Measurements from ENCODE around the gene GPR150. TPM values are rescaled to one million over a fixed set of nuclear protein-coding genes. Genes with fewer than 3 reads are reported as not detected.

GPR150 gene
- under 1 TPM; 0.27 to 0.52 TPM for total RNA-seq

DNA sequence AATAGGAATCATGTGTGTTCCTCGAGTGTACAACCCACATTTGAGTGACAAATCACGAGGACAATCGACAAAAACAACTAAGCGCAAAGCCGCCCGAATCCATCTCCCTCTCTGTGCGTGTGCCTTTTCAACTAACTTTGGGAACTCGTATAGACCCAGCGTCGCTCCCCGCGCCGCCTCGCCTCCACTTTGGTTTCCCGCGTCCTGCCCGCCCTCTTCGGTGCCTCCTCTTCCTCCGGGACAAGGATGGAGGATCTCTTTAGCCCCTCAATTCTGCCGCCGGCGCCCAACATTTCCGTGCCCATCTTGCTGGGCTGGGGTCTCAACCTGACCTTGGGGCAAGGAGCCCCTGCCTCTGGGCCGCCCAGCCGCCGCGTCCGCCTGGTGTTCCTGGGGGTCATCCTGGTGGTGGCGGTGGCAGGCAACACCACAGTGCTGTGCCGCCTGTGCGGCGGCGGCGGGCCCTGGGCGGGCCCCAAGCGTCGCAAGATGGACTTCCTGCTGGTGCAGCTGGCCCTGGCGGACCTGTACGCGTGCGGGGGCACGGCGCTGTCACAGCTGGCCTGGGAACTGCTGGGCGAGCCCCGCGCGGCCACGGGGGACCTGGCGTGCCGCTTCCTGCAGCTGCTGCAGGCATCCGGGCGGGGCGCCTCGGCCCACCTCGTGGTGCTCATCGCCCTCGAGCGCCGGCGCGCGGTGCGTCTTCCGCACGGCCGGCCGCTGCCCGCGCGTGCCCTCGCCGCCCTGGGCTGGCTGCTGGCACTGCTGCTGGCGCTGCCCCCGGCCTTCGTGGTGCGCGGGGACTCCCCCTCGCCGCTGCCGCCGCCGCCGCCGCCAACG lies at the start of gene GPR150:
Gene GPR150, plus strand, starts transcription at position 58 of the 840 bp plus-strand sequence. Its CDS starts 189 bp downstream, at position 247.
- H3K27ac ChIP-seq: no peak within 1 kb of the TSS

GRCh38 chr5:95572016-95572415 lies 47.9 kb upstream of the GPR150 start:
- TF ChIP-seq, protein P1, sequence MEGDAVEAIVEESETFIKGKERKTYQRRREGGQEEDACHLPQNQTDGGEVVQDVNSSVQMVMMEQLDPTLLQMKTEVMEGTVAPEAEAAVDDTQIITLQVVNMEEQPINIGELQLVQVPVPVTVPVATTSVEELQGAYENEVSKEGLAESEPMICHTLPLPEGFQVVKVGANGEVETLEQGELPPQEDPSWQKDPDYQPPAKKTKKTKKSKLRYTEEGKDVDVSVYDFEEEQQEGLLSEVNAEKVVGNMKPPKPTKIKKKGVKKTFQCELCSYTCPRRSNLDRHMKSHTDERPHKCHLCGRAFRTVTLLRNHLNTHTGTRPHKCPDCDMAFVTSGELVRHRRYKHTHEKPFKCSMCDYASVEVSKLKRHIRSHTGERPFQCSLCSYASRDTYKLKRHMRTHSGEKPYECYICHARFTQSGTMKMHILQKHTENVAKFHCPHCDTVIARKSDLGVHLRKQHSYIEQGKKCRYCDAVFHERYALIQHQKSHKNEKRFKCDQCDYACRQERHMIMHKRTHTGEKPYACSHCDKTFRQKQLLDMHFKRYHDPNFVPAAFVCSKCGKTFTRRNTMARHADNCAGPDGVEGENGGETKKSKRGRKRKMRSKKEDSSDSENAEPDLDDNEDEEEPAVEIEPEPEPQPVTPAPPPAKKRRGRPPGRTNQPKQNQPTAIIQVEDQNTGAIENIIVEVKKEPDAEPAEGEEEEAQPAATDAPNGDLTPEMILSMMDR (IDR thresholded peaks at IDR 0.05): no peak
- H3K4me1 ChIP-seq: no peaks in the 10 kb centered on the region
- no peaks in the 10 kb centered on the region for H3K27me3 ChIP-seq
- DNase-seq: no peak
- H3K36me3 ChIP-seq: no peaks in the 10 kb centered on the region
- no peak overlapping the region for H3K4me3 ChIP-seq
- H3K9me3 ChIP-seq: no peaks in the 10 kb centered on the region
- H3K27ac ChIP-seq: no peak overlapping the region
- no peak overlapping the region for H3K9ac ChIP-seq (ENCODE audit: low read depth in 2 of 2, low read length in 2 of 2)
- intact Hi-C loops (cut with DNase I): no loop called here

More for the DNA sequence above, at the start of gene GPR150:
- intact Hi-C loops (cut with DNase I): no loop called here
- no peaks in the 10 kb centered on the region for H3K36me3 ChIP-seq
- DNase-seq: peak; percentile 58
- peaks cover 4% of the 10 kb centered on the region for H3K4me1 ChIP-seq
- H3K4me3 ChIP-seq: peak within 1 kb of the TSS; percentile 66
- H3K9ac ChIP-seq (ENCODE audit: low read depth in 2 of 2, low read length in 2 of 2): peak within 1 kb of the TSS; percentile 57 to 72
- H3K27me3 ChIP-seq: no peaks in the 10 kb centered on the region
- TF ChIP-seq, protein P1 (IDR thresholded peaks at IDR 0.05): no peak
- H3K9me3 ChIP-seq: no peaks in the 10 kb centered on the region

- Histone ChIP-seq H3K4me1 (no peaks in the 10 kb centered on the region), H3K27me3 (no peaks in the 10 kb centered on the region), H3K4me3 (no peak overlapping the region), H3K36me3 (no peaks in the 10 kb centered on the region), H3K27ac (no peak overlapping the region), H3K9ac (ENCODE audit: low read depth in 2 of 2, low read length in 2 of 2) (no peak overlapping the region), H3K9me3 (no peaks in the 10 kb centered on the region)
- DNase-seq: no peak
- intact Hi-C loops (cut with DNase I): no loop called here
- TF ChIP-seq, protein P1 (IDR thresholded peaks at IDR 0.05): no peak
These were observed 38.3 kb upstream of the GPR150 start for GRCh38 chr5:95581576-95581975.

GRCh38 chr5:95583992-95584391 lies 35.9 kb upstream of the GPR150 start:
- Histone ChIP-seq H3K9ac (ENCODE audit: low read depth in 2 of 2, low read length in 2 of 2) (no peak overlapping the region), H3K4me1 (no peaks in the 10 kb centered on the region), H3K9me3 (no peaks in the 10 kb centered on the region), H3K27ac (no peak overlapping the region), H3K36me3 (no peaks in the 10 kb centered on the region), H3K4me3 (no peak overlapping the region), H3K27me3 (no peaks in the 10 kb centered on the region)
- TF ChIP-seq, protein P1 (IDR thresholded peaks at IDR 0.05): no peak
- DNase-seq: no peak
- intact Hi-C loops (cut with DNase I): no loop called here

- Histone ChIP-seq H3K27ac (no peak overlapping the region), H3K9ac (ENCODE audit: low read depth in 2 of 2, low read length in 2 of 2) (no peak overlapping the region), H3K9me3 (no peaks in the 10 kb centered on the region), H3K4me3 (no peak overlapping the region), H3K4me1 (no peaks in the 10 kb centered on the region), H3K27me3 (no peaks in the 10 kb centered on the region), H3K36me3 (no peaks in the 10 kb centered on the region)
- intact Hi-C loops (cut with DNase I): no loop called here
- no peak for DNase-seq
- TF ChIP-seq, protein P1 (IDR thresholded peaks at IDR 0.05): no peak
These were observed 29.0 kb upstream of the GPR150 start for GRCh38 chr5:95590880-95591279.

All from colonic mucosa (tissue), 4 donors.